HepG2 (cell line): ENCODE measurements around the gene WWC1. TPM values are rescaled to one million over a fixed set of nuclear protein-coding genes. Genes with fewer than 3 reads are reported as not detected.

ENCODE experiments used
- ARID3A ChIP-seq: IDR thresholded peaks from 2 replicates; pipeline ENCODE4 v1.6.1; 2012; ENCODE audit warnings: low read depth, low read length, improper control_type of control experiment
- CBX1 ChIP-seq: IDR thresholded peaks from one replicate; pipeline ENCODE4 v1.6.1; 2016; ENCODE audit warnings: antibody characterized with exemption, low read depth
- CHCHD3 ChIP-seq: sonication (generic); formaldehyde crosslinking; IDR thresholded peaks from 2 replicates; pipeline ENCODE4 v1.8.0; 2022; ENCODE audit warnings: mild to moderate bottlenecking, missing genetic modification reagents, moderate library complexity
- DPF2 ChIP-seq: sonication (generic); formaldehyde crosslinking; IDR thresholded peaks from 2 replicates; pipeline ENCODE4 v1.4.0; 2020; ENCODE audit warnings: mild to moderate bottlenecking, low read depth, missing genetic modification reagents, borderline replicate concordance
- ELF3 ChIP-seq: IDR thresholded peaks from 2 replicates; pipeline ENCODE4 v1.6.1; 2016; ENCODE audit warnings: missing genetic modification reagents, missing compliant biosample characterization
- FOXO1 ChIP-seq: sonication (generic); formaldehyde crosslinking; IDR thresholded peaks from 2 replicates; pipeline ENCODE4 v1.4.0; 2020; ENCODE audit warnings: missing genetic modification reagents
- HNRNPH1 ChIP-seq: fragments of 200-400 bp; formaldehyde crosslinking; optimal IDR thresholded peaks from 2 replicates; pipeline ENCODE3; 2017; ENCODE audit warnings: mild to moderate bottlenecking, low read depth, low read length
- KDM3A ChIP-seq: IDR thresholded peaks from 2 replicates; pipeline ENCODE4 v1.6.1; 2018; ENCODE audit warnings: low read depth, missing compliant biosample characterization
- MAF1 ChIP-seq: sonication (generic); formaldehyde crosslinking; IDR thresholded peaks from 2 replicates; pipeline ENCODE4 v1.5.0; 2020; ENCODE audit warnings: missing genetic modification reagents, borderline replicate concordance
- MED8 ChIP-seq: sonication (generic); formaldehyde crosslinking; IDR thresholded peaks from 2 replicates; pipeline ENCODE4 v1.8.1; 2023; ENCODE audit warnings: mild to moderate bottlenecking, missing genetic modification reagents; ENCODE audit not compliant: insufficient replicate concordance
- NR2C2 ChIP-seq: sonication (generic); formaldehyde crosslinking; IDR thresholded peaks from 2 replicates; pipeline ENCODE4 v1.4.0; 2020; ENCODE audit warnings: missing genetic modification reagents, mild to moderate bottlenecking, moderate library complexity, borderline replicate concordance
- NR2F1 ChIP-seq, 2 experiments: fragments of 450-650 bp in 1 of 2; formaldehyde crosslinking in 1 of 2; IDR thresholded peaks; 2 replicates each; pipeline versions ENCODE4 v1.5.0 to v1.6.1; 2016 to 2020; ENCODE audit warnings: mild to moderate bottlenecking in 1 of 2, missing compliant biosample characterization in 1 of 2, missing genetic modification reagents in 1 of 2, moderate library complexity in 1 of 2
- RAD21 ChIP-seq: fragments of 450-650 bp; formaldehyde crosslinking; IDR thresholded peaks from 2 replicates; pipeline ENCODE4 v1.5.0; 2020; ENCODE audit warnings: mild to moderate bottlenecking
- SAP130 ChIP-seq: IDR thresholded peaks from 2 replicates; pipeline ENCODE4 v1.6.1; 2016; ENCODE audit warnings: low read depth
- SCMH1 ChIP-seq: sonication (generic); formaldehyde crosslinking; IDR thresholded peaks from 2 replicates; pipeline ENCODE4 v1.9.0; 2021; ENCODE audit warnings: missing genetic modification reagents, mild to moderate bottlenecking, borderline replicate concordance
- SMYD3 ChIP-seq: sonication (generic); formaldehyde crosslinking; IDR thresholded peaks from 2 replicates; pipeline ENCODE4 v1.8.1; 2023; ENCODE audit warnings: mild to moderate bottlenecking, missing genetic modification reagents
- SP4 ChIP-seq: sonication (generic); formaldehyde crosslinking; IDR thresholded peaks from 2 replicates; pipeline ENCODE4 v1.8.1; 2023; ENCODE audit warnings: mild to moderate bottlenecking, missing genetic modification reagents
- TBX3 ChIP-seq: fragments of 450-650 bp; IDR thresholded peaks from 2 replicates; pipeline ENCODE4 v1.6.1; 2017; ENCODE audit warnings: antibody characterized with exemption, mild to moderate bottlenecking, inconsistent platforms, borderline replicate concordance
- TCF12 ChIP-seq, 2 experiments: fragments of 450-650 bp in 1 of 2; sonication (generic) in 1 of 2; formaldehyde crosslinking in 1 of 2; IDR thresholded peaks; 2 replicates each; pipeline versions ENCODE4 v1.6.1 to v1.8.0; 2017 to 2022; ENCODE audit warnings: antibody characterized with exemption in 1 of 2, mild to moderate bottlenecking in 1 of 2, missing genetic modification reagents in 1 of 2, moderate library complexity in 1 of 2
- ZFP37 ChIP-seq: sonication (generic); formaldehyde crosslinking; IDR thresholded peaks from 2 replicates; pipeline ENCODE4 v1.4.0; 2020; ENCODE audit warnings: missing genetic modification reagents, borderline replicate concordance
- ZNF17 ChIP-seq: sonication (generic); formaldehyde crosslinking; IDR thresholded peaks from 2 replicates; pipeline ENCODE4 v1.5.0; 2020; ENCODE audit warnings: mild to moderate bottlenecking, missing genetic modification reagents
- ZNF660 ChIP-seq: sonication (generic); formaldehyde crosslinking; IDR thresholded peaks from 2 replicates; pipeline ENCODE4 v1.5.1; 2020; ENCODE audit warnings: mild to moderate bottlenecking, low read depth, missing genetic modification reagents, borderline replicate concordance
- ZNF713 ChIP-seq: sonication (generic); formaldehyde crosslinking; IDR thresholded peaks from 2 replicates; pipeline ENCODE4 v1.4.0; 2020; ENCODE audit warnings: mild to moderate bottlenecking, missing genetic modification reagents
- ZNF777 ChIP-seq: sonication (generic); formaldehyde crosslinking; IDR thresholded peaks from 2 replicates; pipeline ENCODE4 v1.4.0; 2020; ENCODE audit warnings: missing genetic modification reagents
- polyA plus RNA-seq, 8 experiments: library from polyadenylated mRNA; depleted of rRNA in 3 of 8; stranded (reverse) in 7 of 8; unstranded in 1 of 8; fragments of >200 nt; fragmentation: Illumina TruSeq in 4 of 8; extraction: Trizol in 4 of 8; gene quantifications; 2 replicates each; pipeline versions ENCODE4 v1.2.1 to v1.2.3, GENCODE V29; 2011 to 2016; ENCODE audit warnings: low read depth in 4 of 8, missing spikeins in 1 of 8, mixed read lengths in 1 of 8; ENCODE audit not compliant: insufficient read depth in 1 of 8
- total RNA-seq, 5 experiments: library from RNA; depleted of rRNA; stranded (reverse); fragments of >200 nt; fragmentation: Illumina TruSeq; extraction: Trizol; gene quantifications; 2 replicates each; pipeline ENCODE4 v1.2.3, GENCODE V29; 2016; ENCODE audit warnings: low read depth in 1 of 5
- TF ChIP-seq, protein P1 (sequence below): sonication (generic); formaldehyde crosslinking; IDR thresholded peaks from 2 replicates; pipeline ENCODE4 v1.5.0; 2020; ENCODE audit warnings: missing genetic modification reagents
- TF ChIP-seq, protein P2 (sequence below): sonication (generic); formaldehyde crosslinking; IDR thresholded peaks from 2 replicates; pipeline ENCODE4 v1.4.0; 2020; ENCODE audit warnings: missing genetic modification reagents, borderline replicate concordance

Gene WWC1
- total and polyA plus RNA-seq, 2 of the 13 experiments (the other 11 are each of a cell fraction or from before 2014, with no cell fraction given): 8.3 to 17.9 TPM

- TF ChIP-seq, protein P1, sequence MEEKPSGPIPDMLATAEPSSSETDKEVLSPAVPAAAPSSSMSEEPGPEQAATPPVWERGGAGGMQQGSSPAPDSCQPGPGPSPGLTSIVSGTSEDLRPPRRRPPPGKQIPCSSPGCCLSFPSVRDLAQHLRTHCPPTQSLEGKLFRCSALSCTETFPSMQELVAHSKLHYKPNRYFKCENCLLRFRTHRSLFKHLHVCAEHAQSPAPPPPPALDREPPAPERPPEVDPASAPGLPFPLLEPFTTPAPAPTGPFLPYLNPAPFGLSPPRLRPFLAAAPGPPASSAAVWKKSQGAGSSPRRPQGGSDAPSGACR (CRISPR knock-in tag): no peak
- TF ChIP-seq RAD21 (CRISPR knock-in tag) (no peak), KDM3A (CRISPR knock-in tag) (no peak), TCF12 (IDR thresholded peaks at IDR 0.05) (no peak), TCF12 (CRISPR knock-in tag; IDR thresholded peaks at IDR 0.05) (no peak), MAF1 (CRISPR knock-in tag) (no peak), SAP130 (CRISPR knock-in tag) (peak; percentile 38; the same call in 1 of the 2 replicates), ZNF660 (CRISPR knock-in tag) (no peak), CBX1 (no peak), NR2F1 (CRISPR knock-in tag; IDR thresholded peaks at IDR 0.05) (no peak), FOXO1 (CRISPR knock-in tag) (0 out of 2 replicates have a peak, but pooled peaks have one; percentile 27), ZFP37 (CRISPR knock-in tag) (no peak), NR2C2 (CRISPR knock-in tag) (no peak), DPF2 (CRISPR knock-in tag) (no peak), ZNF713 (CRISPR knock-in tag) (no peak), SCMH1 (CRISPR knock-in tag) (no peak), SMYD3 (CRISPR knock-in tag) (no peak), CHCHD3 (CRISPR knock-in tag) (no peak), ELF3 (CRISPR knock-in tag) (0 out of 2 replicates have a peak, but pooled peaks have one; percentile 22), MED8 (no peak), SP4 (CRISPR knock-in tag) (no peak), TBX3 (no peak), ZNF777 (CRISPR knock-in tag) (no peak), ZNF17 (no peak), ARID3A (no peak), HNRNPH1 (no peak)
- TF ChIP-seq, protein P2, sequence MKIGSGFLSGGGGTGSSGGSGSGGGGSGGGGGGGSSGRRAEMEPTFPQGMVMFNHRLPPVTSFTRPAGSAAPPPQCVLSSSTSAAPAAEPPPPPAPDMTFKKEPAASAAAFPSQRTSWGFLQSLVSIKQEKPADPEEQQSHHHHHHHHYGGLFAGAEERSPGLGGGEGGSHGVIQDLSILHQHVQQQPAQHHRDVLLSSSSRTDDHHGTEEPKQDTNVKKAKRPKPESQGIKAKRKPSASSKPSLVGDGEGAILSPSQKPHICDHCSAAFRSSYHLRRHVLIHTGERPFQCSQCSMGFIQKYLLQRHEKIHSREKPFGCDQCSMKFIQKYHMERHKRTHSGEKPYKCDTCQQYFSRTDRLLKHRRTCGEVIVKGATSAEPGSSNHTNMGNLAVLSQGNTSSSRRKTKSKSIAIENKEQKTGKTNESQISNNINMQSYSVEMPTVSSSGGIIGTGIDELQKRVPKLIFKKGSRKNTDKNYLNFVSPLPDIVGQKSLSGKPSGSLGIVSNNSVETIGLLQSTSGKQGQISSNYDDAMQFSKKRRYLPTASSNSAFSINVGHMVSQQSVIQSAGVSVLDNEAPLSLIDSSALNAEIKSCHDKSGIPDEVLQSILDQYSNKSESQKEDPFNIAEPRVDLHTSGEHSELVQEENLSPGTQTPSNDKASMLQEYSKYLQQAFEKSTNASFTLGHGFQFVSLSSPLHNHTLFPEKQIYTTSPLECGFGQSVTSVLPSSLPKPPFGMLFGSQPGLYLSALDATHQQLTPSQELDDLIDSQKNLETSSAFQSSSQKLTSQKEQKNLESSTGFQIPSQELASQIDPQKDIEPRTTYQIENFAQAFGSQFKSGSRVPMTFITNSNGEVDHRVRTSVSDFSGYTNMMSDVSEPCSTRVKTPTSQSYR (CRISPR knock-in tag): peak; percentile 73; the same call in 1 of the 2 replicates
Measured at GRCh38 chr5:168308976-168309598, 17.6 kb downstream of the WWC1 start (continued).
